HG03378 (cell line): ENCODE results near the gene BOD1L1.

Source experiments
- ATAC-seq: cut with Tn5 transposase; IDR thresholded peaks from one replicate; pipeline ENCODE4 v1.9.1; 2021; ENCODE audit warnings: mild to moderate bottlenecking, moderate library complexity; ENCODE audit not compliant: unreplicated experiment

Gene BOD1L1

DNA sequence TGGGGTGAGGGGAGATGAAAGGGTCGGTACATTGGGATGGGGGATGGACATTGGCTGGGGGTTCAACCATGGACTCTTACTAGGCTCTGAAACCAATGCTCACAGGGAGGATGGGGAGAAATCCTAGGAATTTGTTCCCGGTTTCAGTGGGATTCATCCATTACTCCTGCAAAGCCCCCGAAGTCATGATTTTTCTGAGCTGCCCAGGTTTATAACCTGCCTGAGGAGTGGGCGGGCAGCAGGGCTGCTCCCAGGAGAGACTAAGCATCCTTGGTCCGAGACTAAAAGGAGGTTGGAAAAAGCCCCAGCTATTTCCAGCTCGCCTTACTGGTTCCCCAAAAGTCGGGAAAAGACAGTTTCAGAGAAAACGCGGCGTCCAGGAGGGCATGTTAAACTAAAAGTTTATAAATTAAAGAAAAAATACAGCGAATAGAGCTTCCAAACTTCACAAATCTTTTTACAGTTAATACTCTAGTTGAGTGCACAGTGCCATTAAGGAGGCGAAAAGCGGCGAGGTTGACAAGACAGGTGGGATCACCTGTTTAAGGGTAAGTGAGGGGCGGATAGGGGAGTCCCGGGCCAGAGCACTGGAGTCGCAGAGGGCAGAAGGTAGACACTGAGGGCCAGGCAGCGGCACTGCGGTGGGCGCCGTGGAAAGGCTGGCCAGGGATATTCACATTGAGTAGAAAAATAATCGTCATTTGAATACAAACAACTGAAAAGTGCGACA, 86.9 kb downstream of the BOD1L1 start:
- no peak for ATAC-seq

GRCh38 chr4:13539619-13540445, 87.7 kb downstream of the BOD1L1 start:
- ATAC-seq: no peak

GRCh38 chr4:13539047-13539618, 88.4 kb downstream of the BOD1L1 start:
- ATAC-seq: no peak

GRCh38 chr4:13538427-13538973, 89.0 kb downstream of the BOD1L1 start:
- no peak for ATAC-seq

- ATAC-seq: no peak
These were observed 89.7 kb downstream of the BOD1L1 start for GRCh38 chr4:13537832-13538177.

GRCh38 chr4:13537011-13537831, 90.3 kb downstream of the BOD1L1 start:
- no peak for ATAC-seq

DNA sequence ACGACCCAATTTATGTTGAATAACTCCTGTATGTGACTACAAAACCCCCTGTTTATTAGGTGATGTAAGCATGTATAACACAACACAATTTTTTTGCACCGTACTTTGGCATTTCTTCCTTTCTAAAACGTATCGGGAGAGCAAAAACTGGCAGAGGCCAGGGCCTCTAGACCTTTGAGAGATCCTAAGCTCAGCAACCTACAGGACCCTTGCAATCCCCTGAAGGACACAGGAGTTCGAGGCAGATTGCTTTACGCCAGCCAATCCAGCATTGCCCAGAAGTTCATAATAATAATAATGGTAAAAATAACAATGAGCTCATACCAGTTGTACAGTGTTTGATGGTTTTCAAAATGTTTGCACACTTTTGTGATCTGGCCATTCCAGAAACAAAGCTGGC, 90.9 kb downstream of the BOD1L1 start:
- no peak for ATAC-seq

DNA sequence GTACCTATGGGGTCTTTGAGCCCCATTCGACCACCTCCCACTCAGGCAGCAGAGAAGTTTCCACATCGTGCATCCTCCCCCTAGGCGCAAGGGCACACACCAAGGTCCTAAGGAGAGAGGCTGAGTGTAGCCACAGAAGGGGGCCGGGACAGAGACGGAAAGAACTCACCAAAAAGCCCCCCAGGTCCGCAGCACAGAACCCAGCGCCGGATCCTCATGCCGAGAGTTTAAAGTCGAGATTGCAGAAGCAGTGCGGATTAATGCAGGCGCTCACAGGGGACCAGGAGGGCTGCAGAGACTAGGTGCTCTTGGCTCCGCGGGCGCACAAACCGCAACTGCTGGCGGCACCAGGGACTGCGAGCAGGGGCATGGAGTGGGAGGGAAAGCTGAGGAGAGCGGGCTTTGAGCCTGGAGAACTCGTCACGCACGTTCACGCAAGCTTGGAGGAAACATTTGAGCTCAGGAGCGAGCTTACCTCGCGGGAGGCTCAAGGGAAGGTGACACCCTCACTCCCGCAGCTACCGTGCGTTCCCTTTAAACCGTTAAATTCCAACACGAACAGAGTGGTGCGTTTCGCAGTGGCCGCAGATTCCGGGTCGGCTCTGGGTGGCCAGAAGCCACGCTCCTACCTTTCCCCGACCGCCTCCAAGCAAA, 91.7 kb downstream of the BOD1L1 start:
- ATAC-seq: no peak

DNA sequence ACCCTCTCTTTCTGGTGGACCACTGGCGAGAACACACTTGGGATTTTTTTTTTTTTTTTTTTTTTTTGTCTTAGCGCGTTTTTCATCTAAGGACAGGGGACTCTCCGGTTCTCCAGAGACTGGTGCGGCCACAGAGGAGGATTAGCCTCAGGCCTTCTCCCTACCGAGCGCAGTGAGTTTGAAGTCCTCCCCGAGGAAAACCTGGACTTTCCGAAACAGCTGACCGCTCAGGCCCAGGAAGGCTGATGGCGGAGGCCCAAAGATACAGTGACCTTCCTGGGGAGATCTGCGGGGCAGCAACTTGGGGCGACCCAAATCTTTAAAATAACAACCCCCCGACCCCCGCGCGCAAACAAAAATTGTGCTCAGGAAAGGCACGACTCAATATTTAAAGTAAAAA, 92.4 kb downstream of the BOD1L1 start:
- ATAC-seq: no peak

- ATAC-seq: no peak
These were observed 93.0 kb downstream of the BOD1L1 start for GRCh38 chr4:13534344-13535063.

GRCh38 chr4:13533670-13534343, 93.7 kb downstream of the BOD1L1 start:
- no peak for ATAC-seq

GRCh38 chr4:13531625-13531998, 95.9 kb downstream of the BOD1L1 start:
- ATAC-seq: no peak

GRCh38 chr4:13530823-13531624, 96.5 kb downstream of the BOD1L1 start:
- no peak for ATAC-seq

- no peak for ATAC-seq
These were observed 98.2 kb downstream of the BOD1L1 start for GRCh38 chr4:13529128-13529919.

DNA sequence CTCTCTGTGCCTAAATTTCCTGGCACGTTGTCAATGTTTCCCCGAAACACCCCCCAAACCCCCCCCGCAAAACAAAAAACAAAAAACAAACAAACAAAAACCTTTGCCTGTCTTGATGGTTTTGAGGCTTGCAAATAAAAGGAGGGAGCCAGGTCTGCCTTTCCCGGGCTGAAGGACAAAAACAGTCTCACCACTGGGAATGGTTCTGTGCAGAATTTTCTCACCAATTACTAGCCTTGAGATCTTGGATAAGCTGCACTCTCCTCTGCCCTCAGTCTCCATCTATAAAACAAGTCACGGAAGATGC, 98.8 kb downstream of the BOD1L1 start:
- ATAC-seq: no peak

GRCh38 chr4:13527981-13528820, 99.3 kb downstream of the BOD1L1 start:
- peak; percentile 88 for ATAC-seq
